IMR-90 (cell line): Measurements from ENCODE around the gene ACLY. TPM values are rescaled to one million over a fixed set of nuclear protein-coding genes. Genes with fewer than 3 reads are reported as not detected.

Experiments used
- ATAC-seq: fragments of 200-7000 bp; cut with Tn5 transposase; 2 replicates; pipeline ENCODE4 v1.9.1; 2020; ENCODE audit warnings: low read depth, mild to moderate bottlenecking, moderate library complexity
- BruUV-seq: library from RNA; stranded (reverse); fragments of 400-500 nt; replicated peaks from 2 replicates; lab custom pipeline; 2021; lab: Mats Ljungman, UMichigan
- CTCF ChIA-PET: fragments of 300-600 bp; formaldehyde crosslinking; extraction: SDS; loops from one replicate; lab custom pipeline; 2021; ENCODE audit warnings: antibody characterized with exemption; lab: Yijun Ruan, JAX
- POLR2A ChIA-PET: fragments of 300-600 bp; sonication (Branson Sonifier 250); formaldehyde crosslinking; loops from one replicate; lab custom pipeline; 2022; ENCODE audit warnings: antibody characterized with exemption; ENCODE audit not compliant: unreplicated experiment; lab: Charles Lee
- DNase-seq: peaks from one replicate; pipeline ENCODE4 v3.0.0; 2013
- H2AFZ ChIP-seq: replicated peaks from 2 replicates; pipeline ENCODE3; 2013; ENCODE audit warnings: low read length, mild to moderate bottlenecking; ENCODE audit not compliant: poor library complexity
- H2AK5ac ChIP-seq: 2 replicates; pipeline ENCODE4 v1.6.1; 2013; ENCODE audit warnings: low read depth, low read length, inconsistent platforms
- H2AK9ac ChIP-seq: replicated peaks from 2 replicates; pipeline ENCODE3; 2013; ENCODE audit warnings: mild to moderate bottlenecking, low read depth, low read length, moderate library complexity; ENCODE audit not compliant: poor library complexity
- H2BK120ac ChIP-seq: 2 replicates; pipeline ENCODE4 v1.6.1; 2013; ENCODE audit warnings: low read depth, low read length, inconsistent platforms
- H2BK15ac ChIP-seq: 3 replicates; pipeline ENCODE4 v1.6.1; 2013; ENCODE audit warnings: low read depth, low read length, inconsistent platforms
- H2BK20ac ChIP-seq: 2 replicates; pipeline ENCODE4 v1.6.1; 2013; ENCODE audit warnings: low read depth, mild to moderate bottlenecking, inconsistent platforms, low read length, moderate library complexity
- H2BK5ac ChIP-seq: 2 replicates; pipeline ENCODE4 v1.6.1; 2013; ENCODE audit warnings: mild to moderate bottlenecking, low read depth, low read length, inconsistent platforms; ENCODE audit not compliant: poor library complexity, severe bottlenecking
- H3K14ac ChIP-seq: replicated peaks from 2 replicates; pipeline ENCODE4 v1.6.1; 2013; ENCODE audit warnings: low read depth, low read length, inconsistent platforms
- H3K18ac ChIP-seq: 2 replicates; pipeline ENCODE4 v1.6.1; 2013; ENCODE audit warnings: low read depth, low read length, control low read depth
- H3K23ac ChIP-seq: 2 replicates; pipeline ENCODE4 v1.6.1; 2013; ENCODE audit warnings: low read depth, low read length, inconsistent platforms
- H3K27ac ChIP-seq: 2 replicates; pipeline ENCODE4 v1.5.1; 2013; ENCODE audit warnings: mild to moderate bottlenecking, control low read depth, low read length; ENCODE audit not compliant: insufficient read depth
- H3K27me3 ChIP-seq: 2 replicates; pipeline ENCODE4 v1.6.1; 2013; ENCODE audit warnings: low read length; ENCODE audit not compliant: control insufficient read depth, insufficient read depth
- H3K36me3 ChIP-seq: 2 replicates; pipeline ENCODE4 v1.6.1; 2013; ENCODE audit warnings: low read length, mixed read lengths; ENCODE audit not compliant: control insufficient read depth, insufficient read depth
- H3K4ac ChIP-seq: 2 replicates; pipeline ENCODE4 v1.6.1; 2013; ENCODE audit warnings: low read depth, low read length, inconsistent platforms
- H3K4me1 ChIP-seq: 2 replicates; pipeline ENCODE4 v1.6.1; 2013; ENCODE audit warnings: low read length, mixed read lengths; ENCODE audit not compliant: control insufficient read depth, insufficient read depth
- H3K4me2 ChIP-seq: 2 replicates; pipeline ENCODE4 v1.6.1; 2013; ENCODE audit warnings: low read depth, mild to moderate bottlenecking, control low read depth, low read length, moderate library complexity
- H3K4me3 ChIP-seq: 2 replicates; pipeline ENCODE4 v1.5.1; 2013; ENCODE audit warnings: low read depth, mild to moderate bottlenecking, control low read depth, low read length, moderate library complexity; ENCODE audit not compliant: insufficient read depth
- H3K56ac ChIP-seq: 2 replicates; pipeline ENCODE4 v1.6.1; 2013; ENCODE audit warnings: low read length, inconsistent platforms; ENCODE audit not compliant: insufficient read depth; ENCODE audit errors: extremely low read depth
- H3K79me1 ChIP-seq, 2 experiments: 2 replicates each; pipeline ENCODE4 v1.6.1; 2013; ENCODE audit warnings: low read length in 2 of 2, inconsistent platforms in 1 of 2, low read depth in 1 of 2
- H3K9ac ChIP-seq: 2 replicates; pipeline ENCODE4 v1.6.1; 2013; ENCODE audit warnings: low read depth, low read length, control low read depth
- H3K9me1 ChIP-seq: 2 replicates; pipeline ENCODE4 v1.6.1; 2013; ENCODE audit warnings: low read length, inconsistent platforms; ENCODE audit not compliant: insufficient read depth
- H3K9me3 ChIP-seq: 2 replicates; pipeline ENCODE4 v1.6.1; 2013; ENCODE audit warnings: low read length; ENCODE audit not compliant: control insufficient read depth, insufficient read depth
- H4K20me1 ChIP-seq: 2 replicates; pipeline ENCODE4 v1.6.1; 2013; ENCODE audit warnings: low read length, inconsistent platforms; ENCODE audit not compliant: insufficient read depth
- H4K5ac ChIP-seq: 2 replicates; pipeline ENCODE4 v1.6.1; 2013; ENCODE audit warnings: mild to moderate bottlenecking, low read depth, low read length, control low read depth
- H4K8ac ChIP-seq, 2 experiments: 2 replicates each; pipeline ENCODE4 v1.6.1; 2013; ENCODE audit warnings: low read depth in 2 of 2, low read length in 2 of 2, control low read depth in 1 of 2, inconsistent platforms in 1 of 2
- H4K91ac ChIP-seq: 2 replicates; pipeline ENCODE4 v1.6.1; 2013; ENCODE audit warnings: low read depth, low read length, inconsistent platforms; ENCODE audit not compliant: insufficient read depth
- BHLHE40 ChIP-seq: fragments of 150-350 bp; IDR thresholded peaks from 2 replicates; pipeline ENCODE4 v1.6.1; 2016; ENCODE audit warnings: mild to moderate bottlenecking, low read depth, low read length
- CEBPB ChIP-seq: IDR thresholded peaks from 2 replicates; pipeline ENCODE4 v1.6.1; 2012; ENCODE audit warnings: low read depth, low read length, improper control_type of control experiment
- CHD1 ChIP-seq: IDR thresholded peaks from 2 replicates; pipeline ENCODE4 v1.6.1; 2012; ENCODE audit warnings: low read depth, low read length, improper control_type of control experiment
- CTCF ChIP-seq: conservative IDR thresholded peaks from 2 replicates; pipeline ENCODE4 v1.5.1; 2012; ENCODE audit warnings: mild to moderate bottlenecking, low read depth, low read length, improper control_type of control experiment
- ELK1 ChIP-seq: fragments of 150-350 bp; IDR thresholded peaks from 2 replicates; pipeline ENCODE4 v1.6.1; 2016; ENCODE audit warnings: low read depth, mild to moderate bottlenecking, low read length, moderate library complexity, borderline replicate concordance
- FOS ChIP-seq: fragments of 150-350 bp; IDR thresholded peaks from 2 replicates; pipeline ENCODE4 v1.6.1; 2016; ENCODE audit warnings: low read depth, low read length
- MAFK ChIP-seq: IDR thresholded peaks from 2 replicates; pipeline ENCODE4 v1.6.1; 2012; ENCODE audit warnings: low read depth, low read length, improper control_type of control experiment
- MAZ ChIP-seq: IDR thresholded peaks from 2 replicates; pipeline ENCODE4 v1.6.1; 2012; ENCODE audit warnings: low read depth, mild to moderate bottlenecking, low read length, improper control_type of control experiment, moderate library complexity, borderline replicate concordance
- MXI1 ChIP-seq: IDR thresholded peaks from 2 replicates; pipeline ENCODE4 v1.6.1; 2012; ENCODE audit warnings: low read depth, mild to moderate bottlenecking, low read length, moderate library complexity, borderline replicate concordance
- NFE2L2 ChIP-seq: fragments of 150-350 bp; IDR thresholded peaks from 2 replicates; pipeline ENCODE4 v1.6.1; 2016; ENCODE audit warnings: low read depth, mild to moderate bottlenecking, low read length
- POLR2A ChIP-seq: IDR thresholded peaks from 2 replicates; pipeline ENCODE4 v1.6.1; 2012; ENCODE audit warnings: mild to moderate bottlenecking, low read depth, low read length
- RAD21 ChIP-seq: IDR thresholded peaks from 2 replicates; pipeline ENCODE4 v1.6.1; 2012; ENCODE audit warnings: low read length, improper control_type of control experiment
- RCOR1 ChIP-seq: IDR thresholded peaks from 2 replicates; pipeline ENCODE4 v1.6.1; 2012; ENCODE audit warnings: mild to moderate bottlenecking, low read length, improper control_type of control experiment; ENCODE audit not compliant: insufficient replicate concordance
- RFX5 ChIP-seq: IDR thresholded peaks from 2 replicates; pipeline ENCODE4 v1.8.0; 2012; ENCODE audit warnings: low read depth, mild to moderate bottlenecking, low read length, moderate library complexity
- SMC3 ChIP-seq: fragments of 150-350 bp; IDR thresholded peaks from 2 replicates; pipeline ENCODE4 v1.6.1; 2016; ENCODE audit warnings: low read depth, mild to moderate bottlenecking, antibody characterized with exemption, low read length, moderate library complexity
- USF2 ChIP-seq: fragments of 150-350 bp; IDR thresholded peaks from 2 replicates; pipeline ENCODE4 v1.6.1; 2017; ENCODE audit warnings: mild to moderate bottlenecking, antibody characterized with exemption, low read length, low read depth
- WGBS, 2 experiments: methylation state at CpG; one replicate each; pipeline versions ENCODE4 v1.1.5 to v1.1.7; 2013; ENCODE audit warnings: missing lambda C conversion rate in 2 of 2; ENCODE audit not compliant: insufficient read length in 1 of 2; ENCODE audit errors: extremely low coverage in 2 of 2; 5-methylcytosine and 5-hydroxymethylcytosine counted together
- dilution Hi-C: fragments of 300-500 bp; cut with HindIII; formaldehyde crosslinking; loops from one replicate; pipeline ENCODE4 v1.14.3; 2018; ENCODE audit warnings: low sequenced_read_pairs; ENCODE audit not compliant: unreplicated experiment
- in situ Hi-C: fragments of 300-500 bp; cut with MboI; formaldehyde crosslinking; loops from 3 replicates; pipeline ENCODE4 v1.14.3; 2019; ENCODE audit warnings: low sequenced_read_pairs, inconsistent platforms, mixed read lengths
- intact Hi-C: fragments of 100-400 bp; cut with micrococcal nuclease; formaldehyde crosslinking; loops from 2 replicates; pipeline ENCODE4 v1.10.0; 2022
- polyA plus RNA-seq, 3 experiments: library from polyadenylated mRNA; depleted of rRNA; stranded (reverse); fragments of >200 nt; gene quantifications; 2 replicates each; pipeline ENCODE4 v1.2.3, GENCODE V29; 2012; ENCODE audit warnings: low replicate concordance in 1 of 3
- total RNA-seq: library from RNA; depleted of rRNA; stranded (reverse); fragments of >200 nt; gene quantifications from 2 replicates; pipeline ENCODE4 v1.2.3, GENCODE V29; 2012

Gene ACLY
- total and polyA plus RNA-seq, 2 of the 4 experiments (the other 2 are of a cell fraction): 167 to 230 TPM

GRCh38 chr17:41913798-41914197, 5.0 kb downstream of the ACLY start:
- no peak overlapping the region for H3K4me2 ChIP-seq
- DNase-seq (no peak), ATAC-seq (no peak)
- peaks cover 47% of the 10 kb centered on the region for H3K9me1 ChIP-seq
- H4K5ac ChIP-seq: no peak overlapping the region
- H3K4me1 ChIP-seq: peaks cover 30% of the 10 kb centered on the region
- POLR2A ChIA-PET: interaction anchor here (0.5 kb wide), 1 partner anchor 530 kb away, joined by 6 read pairs; no protein-coding TSS in a partner anchor
- no peak overlapping the region for H4K91ac ChIP-seq
- 0 out of 2 replicates have a peak overlapping the region, but pooled peaks have one; percentile 32 for H3K4ac ChIP-seq
- H3K23ac ChIP-seq: peak overlapping the region; percentile 74; the same call in 1 of the 2 replicates
- no peak overlapping the region for H2BK120ac ChIP-seq
- TF ChIP-seq FOS (no peak), RAD21 (no peak), BHLHE40 (no peak), MXI1 (no peak), CTCF (no peak), POLR2A (no peak), USF2 (no peak), SMC3 (no peak), MAFK (no peak), ELK1 (no peak), MAZ (no peak), CEBPB (no peak), CHD1 (no peak), NFE2L2 (no peak), RCOR1 (no peak), RFX5 (no peak)
- no peak overlapping the region for H3K9ac ChIP-seq
- no peak overlapping the region for H2BK20ac ChIP-seq
- no peak overlapping the region for H3K18ac ChIP-seq
- H2AFZ ChIP-seq: no peak overlapping the region
- no peaks in the 10 kb centered on the region for H3K9me3 ChIP-seq
- peaks cover 43% of the 10 kb centered on the region for H3K36me3 ChIP-seq
- H2BK5ac ChIP-seq: peak overlapping the region; percentile 25
- peak overlapping the region; percentile 44; the same call in 1 of the 2 replicates for H2AK5ac ChIP-seq
- intact Hi-C loops (no loop called here), dilution Hi-C loops (no loop called here), in situ Hi-C loops (no loop called here)
- peaks cover 78% of the 10 kb centered on the region for H4K20me1 ChIP-seq
- 100% methylated on average over 1 of the region's 4 CpGs; no CpG with 5 or more reads in 1 of the 2 experiments for WGBS, 2 experiments
- no peak overlapping the region for H3K56ac ChIP-seq
- CTCF ChIA-PET: no interaction called here
- no peak overlapping the region for H3K4me3 ChIP-seq
- H3K14ac ChIP-seq: no peak overlapping the region
- no peak overlapping the region for H3K27ac ChIP-seq
- H2AK9ac ChIP-seq: peak overlapping the region; percentile 61
- H4K8ac ChIP-seq: no peak overlapping the region
- BruUV-seq: no TSS peak
- H3K27me3 ChIP-seq: no peaks in the 10 kb centered on the region
- peaks cover 28 to 88% of the 10 kb centered on the region in 2 experiments for H3K79me1 ChIP-seq
- H2BK15ac ChIP-seq: no peak overlapping the region
